Fibroblast of pulmonary artery (primary cell): ENCODE results near the gene HES5.

Experiments
- DNase-seq: peaks from one replicate; pipeline ENCODE4 v3.0.0-alpha.2; 2010; ENCODE audit warnings: low read depth
- H3K4me3 ChIP-seq: replicated peaks from 2 replicates; pipeline ENCODE4 v1.5.1; 2011; ENCODE audit warnings: low read depth, mild to moderate bottlenecking, control low read depth, low read length, moderate library complexity
- CTCF ChIP-seq: IDR thresholded peaks from 2 replicates; pipeline ENCODE4 v1.5.1; 2011; ENCODE audit warnings: mild to moderate bottlenecking, control low read depth, low read length, inconsistent platforms; ENCODE audit errors: missing control alignments

Gene HES5

GRCh38 chr1:2502210-2502609, 27.9 kb downstream of the HES5 start:
- DNase-seq = no peak
- TF ChIP-seq CTCF = no peak
- no peak overlapping the region for H3K4me3 ChIP-seq

GRCh38 chr1:2501820-2502119, 28.3 kb downstream of the HES5 start:
- no peak overlapping the region for H3K4me3 ChIP-seq
- no peak for TF ChIP-seq CTCF
- no peak for DNase-seq

- no peak for DNase-seq
- no peak overlapping the region for H3K4me3 ChIP-seq
Measured at GRCh38 chr1:2501041-2501819, 28.8 kb downstream of the HES5 start.

DNA sequence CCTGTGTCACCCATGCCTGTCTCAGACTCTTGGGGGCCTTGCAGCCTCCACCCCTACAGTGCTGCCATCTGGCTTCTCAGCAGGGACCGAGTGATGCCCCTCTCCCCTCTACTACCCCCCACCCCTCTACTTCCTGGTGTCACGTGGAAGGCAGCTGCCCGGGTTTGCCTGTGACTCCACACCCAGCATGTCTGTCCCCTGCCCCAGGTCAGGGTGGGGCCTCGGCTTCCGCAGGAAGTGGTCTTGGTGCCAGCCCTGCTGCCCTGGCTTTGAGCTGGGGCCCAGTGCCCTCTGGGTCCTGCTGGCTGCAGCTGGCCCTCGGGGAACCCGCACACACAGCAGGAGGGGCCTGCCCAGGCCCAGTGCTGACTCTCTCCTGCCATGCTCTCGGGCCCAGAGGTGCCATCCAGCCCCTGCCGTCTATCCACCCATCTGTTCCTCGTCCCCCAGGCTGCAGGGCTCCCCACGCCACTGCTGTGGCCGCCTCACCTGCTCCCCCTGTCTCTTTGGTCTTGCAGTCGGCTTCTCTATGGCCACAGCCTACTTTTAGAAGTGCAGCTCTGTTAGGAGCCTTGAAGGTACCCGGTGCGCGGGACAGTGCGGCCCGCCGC, 30.0 kb downstream of the HES5 start:
- DNase-seq = no peak
- TF ChIP-seq CTCF = no peak
- H3K4me3 ChIP-seq = no peak overlapping the region

More at GRCh38 chr1:2501041-2501819, 28.8 kb downstream of the HES5 start:
- no peak for TF ChIP-seq CTCF

DNA sequence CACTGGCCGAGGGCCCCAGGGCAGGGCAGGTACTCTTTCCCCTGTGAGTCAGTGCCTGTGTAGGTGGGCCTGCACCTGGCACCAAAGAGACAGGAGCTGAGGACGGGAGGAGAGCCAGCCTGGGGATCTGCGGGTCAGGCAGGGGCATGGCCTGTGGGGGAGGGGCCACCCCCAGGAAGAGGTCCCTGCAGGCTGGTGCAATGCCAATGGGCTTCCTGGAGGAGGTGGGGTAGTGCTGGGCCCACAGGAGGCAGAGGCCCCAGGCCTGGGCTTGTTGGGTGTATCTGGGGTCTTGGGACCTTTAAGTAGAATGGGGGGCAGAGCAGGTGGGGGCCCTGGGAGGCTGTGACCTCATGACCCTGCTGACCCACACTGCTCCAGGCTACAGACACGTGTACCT, 30.8 kb downstream of the HES5 start:
- no peak overlapping the region for H3K4me3 ChIP-seq
- TF ChIP-seq CTCF = no peak
- no peak for DNase-seq

DNA sequence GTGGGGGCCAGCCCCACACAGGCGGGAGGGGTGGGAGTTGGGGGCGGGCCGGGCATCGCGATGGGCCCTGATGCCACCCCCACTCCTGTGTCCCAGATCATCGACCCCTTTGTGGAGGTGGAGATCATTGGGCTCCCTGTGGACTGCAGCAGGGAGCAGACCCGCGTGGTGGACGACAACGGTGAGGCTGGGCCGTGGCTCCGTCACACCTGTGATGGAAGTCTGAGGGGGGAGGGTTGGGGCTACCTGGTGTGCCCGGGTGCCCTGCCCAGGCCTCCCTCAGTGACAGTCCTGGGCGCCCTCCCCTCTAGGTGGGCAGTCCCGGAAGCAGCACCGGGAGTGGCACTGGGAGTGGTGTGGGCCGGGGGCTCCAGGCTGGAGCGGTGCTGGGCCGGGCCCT, 31.4 kb downstream of the HES5 start:
- no peak for TF ChIP-seq CTCF
- no peak overlapping the region for H3K4me3 ChIP-seq

GRCh38 chr1:2497891-2498290, 32.2 kb downstream of the HES5 start:
- no peak overlapping the region for H3K4me3 ChIP-seq
- no peak for TF ChIP-seq CTCF
- DNase-seq = no peak

More for the DNA sequence above, 31.4 kb downstream of the HES5 start:
- DNase-seq = no peak
